ENCODE data around the gene TMEM38A. TPM values are rescaled to one million over a fixed set of nuclear protein-coding genes. Genes with fewer than 3 reads are reported as not detected.

Gene TMEM38A
- total and polyA plus RNA-seq, 2 donors (not counting 1 experiment from before 2014, with no cell fraction given), result 1.2 to 2.0 TPM

GRCh38 chr19:16614941-16615340 lies 46.0 kb upstream of the TMEM38A start:
- TF ChIP-seq CTCF (conservative IDR thresholded peaks at IDR 0.05 in 1 of 2, IDR thresholded peaks at IDR 0.05 in 1 of 2; ENCODE audit: low read depth in 1 of 2, low read length in 2 of 2), result no peak
- TF ChIP-seq EZH2 (IDR thresholded peaks at IDR 0.05; ENCODE audit: low read length, missing control alignments), result no peak
- Histone ChIP-seq H3K9ac (ENCODE audit: insufficient read depth, low read length) (no peak overlapping the region), H2AFZ (ENCODE audit: low read length) (no peak overlapping the region), H4K20me1 (ENCODE audit: control insufficient read depth, extremely low read depth, insufficient read depth, low read length) (no peaks in the 10 kb centered on the region), H3K4me3 (replicated peaks in 1 of 4; ENCODE audit: control extremely low read depth in 1 of 4, insufficient read depth in 1 of 4, low read depth in 3 of 4, low read length in 4 of 4) (no peak overlapping the region), H3K36me3 (ENCODE audit: control insufficient read depth, insufficient read depth, low read length) (no peaks in the 10 kb centered on the region), H3K4me1 (ENCODE audit: control insufficient read depth, extremely low read depth, insufficient read depth, low read length) (peaks cover 6% of the 10 kb centered on the region), H3K27ac (ENCODE audit: insufficient read depth, low read length) (no peak overlapping the region), H3K27me3 (ENCODE audit: control insufficient read depth, insufficient read depth, low read length) (no peaks in the 10 kb centered on the region), H3K79me2 (ENCODE audit: control insufficient read depth, insufficient read depth, low read length) (peaks cover 93% of the 10 kb centered on the region), H3K9me3 (ENCODE audit: control insufficient read depth, insufficient read depth, low read depth, low read length) (no peaks in the 10 kb centered on the region), H3K4me2 (ENCODE audit: extremely low read depth, insufficient read depth, low read length) (no peak overlapping the region)
- DNase-seq (ENCODE audit: low read depth in 2 of 2), result no peak

GRCh38 chr19:16615808-16616207 lies 45.1 kb upstream of the TMEM38A start:
- H3K36me3 ChIP-seq (ENCODE audit: control insufficient read depth, insufficient read depth, low read length), result no peaks in the 10 kb centered on the region
- H3K9ac ChIP-seq (ENCODE audit: insufficient read depth, low read length), result no peak overlapping the region
- H3K4me2 ChIP-seq (ENCODE audit: extremely low read depth, insufficient read depth, low read length), result no peak overlapping the region
- H4K20me1 ChIP-seq (ENCODE audit: control insufficient read depth, extremely low read depth, insufficient read depth, low read length), result no peaks in the 10 kb centered on the region
- H3K4me1 ChIP-seq (ENCODE audit: control insufficient read depth, extremely low read depth, insufficient read depth, low read length), result peaks cover 6% of the 10 kb centered on the region
- TF ChIP-seq CTCF (conservative IDR thresholded peaks at IDR 0.05 in 1 of 2, IDR thresholded peaks at IDR 0.05 in 1 of 2; ENCODE audit: low read depth in 1 of 2, low read length in 2 of 2) (no peak), EZH2 (IDR thresholded peaks at IDR 0.05; ENCODE audit: low read length, missing control alignments) (no peak)
- no peaks in the 10 kb centered on the region for H3K9me3 ChIP-seq (ENCODE audit: control insufficient read depth, insufficient read depth, low read depth, low read length)
- H3K4me3 ChIP-seq (replicated peaks in 1 of 4; ENCODE audit: control extremely low read depth in 1 of 4, insufficient read depth in 1 of 4, low read depth in 3 of 4, low read length in 4 of 4), result no peak overlapping the region
- no peak for DNase-seq (ENCODE audit: low read depth in 2 of 2)
- H3K79me2 ChIP-seq (ENCODE audit: control insufficient read depth, insufficient read depth, low read length), result peaks cover 96% of the 10 kb centered on the region
- no peak overlapping the region for H2AFZ ChIP-seq (ENCODE audit: low read length)
- H3K27ac ChIP-seq (ENCODE audit: insufficient read depth, low read length), result no peak overlapping the region
- no peaks in the 10 kb centered on the region for H3K27me3 ChIP-seq (ENCODE audit: control insufficient read depth, insufficient read depth, low read length)

- Histone ChIP-seq H3K79me2 (ENCODE audit: control insufficient read depth, insufficient read depth, low read length) (peaks cover 97% of the 10 kb centered on the region), H3K4me3 (replicated peaks in 1 of 4; ENCODE audit: control extremely low read depth in 1 of 4, insufficient read depth in 1 of 4, low read depth in 3 of 4, low read length in 4 of 4) (no peak overlapping the region), H3K4me1 (ENCODE audit: control insufficient read depth, extremely low read depth, insufficient read depth, low read length) (peaks cover 6% of the 10 kb centered on the region), H4K20me1 (ENCODE audit: control insufficient read depth, extremely low read depth, insufficient read depth, low read length) (no peaks in the 10 kb centered on the region), H3K27ac (ENCODE audit: insufficient read depth, low read length) (no peak overlapping the region), H2AFZ (ENCODE audit: low read length) (no peak overlapping the region), H3K9me3 (ENCODE audit: control insufficient read depth, insufficient read depth, low read depth, low read length) (no peaks in the 10 kb centered on the region), H3K27me3 (ENCODE audit: control insufficient read depth, insufficient read depth, low read length) (no peaks in the 10 kb centered on the region), H3K4me2 (ENCODE audit: extremely low read depth, insufficient read depth, low read length) (no peak overlapping the region), H3K36me3 (ENCODE audit: control insufficient read depth, insufficient read depth, low read length) (no peaks in the 10 kb centered on the region), H3K9ac (ENCODE audit: insufficient read depth, low read length) (no peak overlapping the region)
- no peak for TF ChIP-seq EZH2 (IDR thresholded peaks at IDR 0.05; ENCODE audit: low read length, missing control alignments)
- TF ChIP-seq CTCF (conservative IDR thresholded peaks at IDR 0.05 in 1 of 2, IDR thresholded peaks at IDR 0.05 in 1 of 2; ENCODE audit: low read depth in 1 of 2, low read length in 2 of 2), result no peak
- DNase-seq (ENCODE audit: low read depth in 2 of 2), result no peak
Observed at GRCh38 chr19:16618248-16618647, 42.7 kb upstream of the TMEM38A start.
